Stimulated activated CD8-positive, alpha-beta memory T cell treated with anti-CD3 and anti-CD28 coated beads, Interleukin-7, amount 100 ng/mL, for 48 hours (primary cell): ENCODE measurements around the gene GRK5.
"Not testable (repeated sequence)": the region's sequence is repeated elsewhere in the genome, so short reads cannot be mapped to it uniquely, and the experiment has no call there.

Experiments used
- DNase-seq, 2 donors: peaks; one replicate each; pipeline ENCODE4 v3.0.0-alpha.2; 2020; ENCODE audit warnings: low read depth in 1 of 2; ENCODE audit errors: extremely low read depth in 1 of 2

The GRK5 gene

GRCh38 chr10:119248184-119248583, 40.8 kb downstream of the GRK5 start:
- no peak for DNase-seq

GRCh38 chr10:119248681-119249080, 41.3 kb downstream of the GRK5 start:
- no peak for DNase-seq

GRCh38 chr10:119250641-119251314, 43.4 kb downstream of the GRK5 start:
- DNase-seq = no peak

GRCh38 chr10:119251315-119251708, 43.9 kb downstream of the GRK5 start:
- DNase-seq = no peak

GRCh38 chr10:119252051-119252465, 44.7 kb downstream of the GRK5 start:
- DNase-seq = no peak

- no peak for DNase-seq
Measured at GRCh38 chr10:119252470-119253151, 45.2 kb downstream of the GRK5 start.

- DNase-seq = peak in 1 of 2 donors; percentile 66
Measured at GRCh38 chr10:119253433-119254174, 46.2 kb downstream of the GRK5 start.

- no peak for DNase-seq
Measured at GRCh38 chr10:119254335-119254734, 47.0 kb downstream of the GRK5 start.

GRCh38 chr10:119256030-119256429, 48.7 kb downstream of the GRK5 start:
- DNase-seq = no peak

- no peak for DNase-seq
Measured at GRCh38 chr10:119256897-119257296, 49.5 kb downstream of the GRK5 start.

GRCh38 chr10:119257899-119258419, 50.6 kb downstream of the GRK5 start:
- DNase-seq = no peak

GRCh38 chr10:119259345-119259744, 52.0 kb downstream of the GRK5 start:
- no peak for DNase-seq

GRCh38 chr10:119261016-119261415, 53.6 kb downstream of the GRK5 start:
- DNase-seq = not testable (repeated sequence)

- no peak for DNase-seq
Measured at GRCh38 chr10:119263951-119264617, 56.7 kb downstream of the GRK5 start.

GRCh38 chr10:119265691-119266090, 58.3 kb downstream of the GRK5 start:
- DNase-seq = no peak

GRCh38 chr10:119267384-119267783, 60.0 kb downstream of the GRK5 start:
- no peak for DNase-seq

- no peak for DNase-seq
Measured at GRCh38 chr10:119268428-119268827, 61.1 kb downstream of the GRK5 start.

- DNase-seq = peak in 1 of 2 donors; percentile 57
Measured at GRCh38 chr10:119268871-119269506, 61.6 kb downstream of the GRK5 start.

- DNase-seq = no peak
Measured at GRCh38 chr10:119269737-119270136, 62.4 kb downstream of the GRK5 start.

GRCh38 chr10:119270762-119271366, 63.5 kb downstream of the GRK5 start:
- no peak for DNase-seq
